Activated CD4-positive, alpha-beta memory T cell treated with anti-CD3 and anti-CD28 coated beads for 36 hours (primary cell): ENCODE data around the gene GRAMD1A. TPM values are rescaled to one million over a fixed set of nuclear protein-coding genes. Genes with fewer than 3 reads are reported as not detected.
"Not testable (repeated sequence)": the region's sequence is repeated elsewhere in the genome, so short reads cannot be mapped to it uniquely, and the experiment has no call there.

Source experiments
- CTCF ChIA-PET: fragments of 350-600 bp; sonication (Branson Sonifier 250); formaldehyde crosslinking; loops from one replicate; lab custom pipeline; 2021; ENCODE audit warnings: antibody characterized with exemption, inconsistent platforms; lab: Charles Lee
- POLR2A ChIA-PET: fragments of 350-600 bp; sonication (Branson Sonifier 250); formaldehyde crosslinking; loops from one replicate; lab custom pipeline; 2021; ENCODE audit warnings: antibody characterized with exemption; lab: Charles Lee
- DNase-seq: peaks from one replicate; pipeline ENCODE4 v3.0.0-alpha.2; 2020
- H3K27ac Mint-ChIP-seq: one replicate; pipeline ENCODE4 v1.8.0; 2021; ENCODE audit warnings: mixed read lengths
- H3K27me3 Mint-ChIP-seq: one replicate; pipeline ENCODE4 v1.8.0; 2021; ENCODE audit warnings: mixed read lengths
- H3K36me3 Mint-ChIP-seq: one replicate; pipeline ENCODE4 v1.8.0; 2021; ENCODE audit warnings: mixed read lengths
- H3K4me1 Mint-ChIP-seq: one replicate; pipeline ENCODE4 v1.8.0; 2021; ENCODE audit warnings: low read depth, mixed read lengths
- H3K4me3 Mint-ChIP-seq: one replicate; pipeline ENCODE4 v1.8.0; 2021; ENCODE audit warnings: mild to moderate bottlenecking, mixed read lengths
- H3K9me3 Mint-ChIP-seq: one replicate; pipeline ENCODE4 v1.8.0; 2021; ENCODE audit warnings: mixed read lengths
- intact Hi-C: fragments of 100-400 bp; cut with micrococcal nuclease; formaldehyde crosslinking; loops from one replicate; pipeline ENCODE4 v1.15.1; 2023
- total RNA-seq, 2 experiments: library from RNA; stranded (reverse); gene quantifications; one replicate each; pipeline ENCODE4 v1.2.3, GENCODE V29; 2021

The GRAMD1A gene
- total RNA-seq, 2 experiments from 2014 or later = 204 to 223 TPM

DNA sequence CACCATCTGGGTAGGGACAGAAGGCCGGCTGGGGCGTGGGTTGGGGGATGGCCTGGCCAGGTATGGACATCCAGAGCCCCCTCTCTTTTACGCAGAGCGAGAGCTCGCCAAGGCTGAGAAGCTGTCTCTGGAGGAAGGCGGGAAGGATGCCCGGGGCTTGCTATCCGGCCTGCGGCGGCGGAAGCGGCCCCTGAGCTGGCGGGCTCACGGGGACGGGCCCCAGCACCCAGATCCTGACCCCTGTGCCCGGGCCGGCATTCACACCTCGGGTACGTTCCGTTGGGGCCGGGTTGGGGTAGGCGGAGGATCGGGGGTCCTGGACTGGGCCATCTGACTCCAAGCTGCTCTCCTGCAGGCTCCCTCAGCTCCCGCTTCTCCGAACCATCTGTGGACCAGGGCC is 21.5 kb downstream of the GRAMD1A start:
- H3K27ac Mint-ChIP-seq = no peak overlapping the region
- intact Hi-C loops = no loop called here
- no peak for DNase-seq
- no peaks in the 10 kb centered on the region for H3K4me1 Mint-ChIP-seq
- ChIA-PET CTCF (interaction anchor here (1.7 kb wide), 1 partner anchor 9 kb away, joined by 4 read pairs; no protein-coding TSS in a partner anchor), POLR2A (interaction anchor here (0.8 kb wide), 1 partner anchor 9 kb away, joined by 3 read pairs; no protein-coding TSS in a partner anchor)
- no peaks in the 10 kb centered on the region for H3K27me3 Mint-ChIP-seq
- no peak overlapping the region for H3K4me3 Mint-ChIP-seq
- no peaks in the 10 kb centered on the region for H3K9me3 Mint-ChIP-seq
- H3K36me3 Mint-ChIP-seq = peaks cover 55% of the 10 kb centered on the region

DNA sequence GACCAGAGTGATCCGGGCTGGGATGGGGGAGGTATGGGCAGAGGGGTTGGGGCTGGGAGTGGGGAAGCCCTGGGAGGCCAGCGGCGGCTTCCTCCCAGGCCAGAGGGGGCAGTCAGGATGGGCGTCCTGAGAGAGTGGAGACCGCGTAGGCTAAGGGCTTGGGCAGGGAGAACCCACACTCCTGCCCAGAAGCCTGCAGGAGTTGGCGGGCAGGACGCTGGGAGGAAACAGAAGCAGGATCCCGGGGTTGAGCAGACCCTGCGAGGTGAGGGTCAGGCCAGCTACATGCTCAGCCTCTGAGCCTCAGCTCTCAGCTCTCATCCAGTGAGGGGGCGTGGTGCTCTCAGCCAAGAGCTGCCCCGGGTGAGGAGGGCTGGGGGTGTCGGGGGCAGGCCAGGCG is 22.3 kb downstream of the GRAMD1A start:
- ChIA-PET CTCF (interaction anchor here (0.9 to 1.7 kb wide), 2 partner anchors 10 to 50 kb away, joined by 3 to 4 read pairs; no protein-coding TSS in a partner anchor), POLR2A (no interaction called here)
- no peak overlapping the region for H3K27ac Mint-ChIP-seq
- no peak for DNase-seq
- peaks cover 54% of the 10 kb centered on the region for H3K36me3 Mint-ChIP-seq
- no peak overlapping the region for H3K4me3 Mint-ChIP-seq
- intact Hi-C loops = no loop called here
- no peaks in the 10 kb centered on the region for H3K9me3 Mint-ChIP-seq
- no peaks in the 10 kb centered on the region for H3K27me3 Mint-ChIP-seq
- H3K4me1 Mint-ChIP-seq = no peaks in the 10 kb centered on the region

GRCh38 chr19:35023428-35023827 is 23.3 kb downstream of the GRAMD1A start:
- intact Hi-C loops = no loop called here
- no peaks in the 10 kb centered on the region for H3K4me1 Mint-ChIP-seq
- ChIA-PET POLR2A (no interaction called here), CTCF (interaction anchor here (0.9 kb wide), 1 partner anchor 51 kb away, joined by 3 read pairs; no protein-coding TSS in a partner anchor)
- H3K36me3 Mint-ChIP-seq = peaks cover 52% of the 10 kb centered on the region
- no peak for DNase-seq
- no peak overlapping the region for H3K4me3 Mint-ChIP-seq
- no peak overlapping the region for H3K27ac Mint-ChIP-seq
- no peaks in the 10 kb centered on the region for H3K27me3 Mint-ChIP-seq
- H3K9me3 Mint-ChIP-seq = no peaks in the 10 kb centered on the region

DNA sequence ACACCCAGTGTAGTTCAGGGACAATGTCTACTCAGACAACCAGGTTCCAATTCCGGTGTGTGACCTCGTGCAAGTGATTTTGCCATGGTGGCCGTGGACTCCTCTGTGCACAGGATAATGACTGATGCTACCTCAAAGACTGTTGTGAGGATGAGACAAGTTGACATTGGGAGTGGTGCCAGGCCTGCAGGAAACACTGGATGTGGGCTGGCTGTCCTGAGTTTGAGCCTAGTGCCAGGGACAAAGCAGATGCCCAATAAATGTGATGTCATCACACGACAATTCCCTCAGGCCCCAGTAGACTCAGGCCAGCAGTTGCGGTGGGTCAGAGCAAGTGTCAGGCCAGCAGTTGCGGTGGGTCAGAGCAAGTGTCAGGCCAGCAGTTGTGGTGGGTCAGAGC is 24.0 kb downstream of the GRAMD1A start:
- no peak for DNase-seq
- H3K27me3 Mint-ChIP-seq = no peaks in the 10 kb centered on the region
- no peaks in the 10 kb centered on the region for H3K9me3 Mint-ChIP-seq
- intact Hi-C loops = no loop called here
- POLR2A ChIA-PET = no interaction called here
- CTCF ChIA-PET = no interaction called here
- H3K4me1 Mint-ChIP-seq = no peaks in the 10 kb centered on the region
- H3K36me3 Mint-ChIP-seq = peaks cover 49% of the 10 kb centered on the region
- no peak overlapping the region for H3K4me3 Mint-ChIP-seq
- no peak overlapping the region for H3K27ac Mint-ChIP-seq

- Mint-ChIP-seq H3K4me3 (no peak overlapping the region), H3K9me3 (no peaks in the 10 kb centered on the region), H3K27ac (no peak overlapping the region), H3K36me3 (peaks cover 39% of the 10 kb centered on the region), H3K27me3 (no peaks in the 10 kb centered on the region), H3K4me1 (peaks cover 4% of the 10 kb centered on the region)
- ChIA-PET POLR2A (interaction anchor here (1.4 kb wide), 1 partner anchor 9 kb away, joined by 4 read pairs; no protein-coding TSS in a partner anchor), CTCF (interaction anchor here (0.9 to 3.1 kb wide), 2 partner anchors 11 to 18 kb away, joined by 3 to 16 read pairs; no protein-coding TSS in a partner anchor)
- DNase-seq = no peak
- intact Hi-C loops = no loop called here
These were observed 25.8 kb downstream of the GRAMD1A start for GRCh38 chr19:35025969-35026368.

GRCh38 chr19:35026418-35026817 is 26.3 kb downstream of the GRAMD1A start:
- H3K27me3 Mint-ChIP-seq = peaks cover 4% of the 10 kb centered on the region
- DNase-seq = no peak
- H3K36me3 Mint-ChIP-seq = peaks cover 36% of the 10 kb centered on the region
- no peak overlapping the region for H3K27ac Mint-ChIP-seq
- intact Hi-C loops = no loop called here
- ChIA-PET POLR2A (interaction anchor here (0.8 to 1.4 kb wide), 3 partner anchors 9 to 54 kb away, joined by 3 to 4 read pairs (median 4); no protein-coding TSS in a partner anchor), CTCF (interaction anchor here (3.1 kb wide), 1 partner anchor 17 kb away, joined by 16 read pairs; no protein-coding TSS in a partner anchor)
- no peak overlapping the region for H3K4me3 Mint-ChIP-seq
- no peaks in the 10 kb centered on the region for H3K9me3 Mint-ChIP-seq
- peaks cover 8% of the 10 kb centered on the region for H3K4me1 Mint-ChIP-seq

DNA sequence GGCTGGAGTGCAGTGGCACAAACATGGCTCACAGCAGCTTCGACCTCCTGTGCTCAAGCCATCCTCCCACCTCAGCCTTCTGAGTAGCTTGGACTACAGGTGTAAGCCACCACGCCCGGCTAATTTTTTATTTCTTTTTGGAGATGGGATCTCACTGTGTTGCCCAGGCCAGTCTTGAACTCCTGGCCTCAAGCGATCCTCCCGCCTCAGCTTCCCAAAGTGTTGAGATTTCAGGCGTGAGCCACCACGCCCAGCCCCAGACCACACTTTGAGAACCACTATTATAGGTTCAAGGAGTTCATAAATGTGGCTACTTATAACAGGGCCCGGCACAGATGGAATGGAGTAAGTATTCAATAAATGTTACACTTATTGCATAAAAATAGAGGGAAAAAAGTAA is 26.9 kb downstream of the GRAMD1A start:
- Mint-ChIP-seq H3K36me3 (peaks cover 33% of the 10 kb centered on the region), H3K27ac (no peak overlapping the region), H3K4me1 (peaks cover 8% of the 10 kb centered on the region), H3K9me3 (no peaks in the 10 kb centered on the region), H3K4me3 (no peak overlapping the region), H3K27me3 (peaks cover 8% of the 10 kb centered on the region)
- DNase-seq = no peak
- CTCF ChIA-PET = interaction anchor here (0.6 to 3.1 kb wide), 3 partner anchors 14 to 98 kb away, joined by 4 to 16 read pairs (median 6); no protein-coding TSS in a partner anchor
- POLR2A ChIA-PET = interaction anchor here (0.7 to 1.4 kb wide), 5 partner anchors 10 to 54 kb away, joined by 3 to 4 read pairs (median 4); no protein-coding TSS in a partner anchor
- intact Hi-C loops = no loop called here

DNA sequence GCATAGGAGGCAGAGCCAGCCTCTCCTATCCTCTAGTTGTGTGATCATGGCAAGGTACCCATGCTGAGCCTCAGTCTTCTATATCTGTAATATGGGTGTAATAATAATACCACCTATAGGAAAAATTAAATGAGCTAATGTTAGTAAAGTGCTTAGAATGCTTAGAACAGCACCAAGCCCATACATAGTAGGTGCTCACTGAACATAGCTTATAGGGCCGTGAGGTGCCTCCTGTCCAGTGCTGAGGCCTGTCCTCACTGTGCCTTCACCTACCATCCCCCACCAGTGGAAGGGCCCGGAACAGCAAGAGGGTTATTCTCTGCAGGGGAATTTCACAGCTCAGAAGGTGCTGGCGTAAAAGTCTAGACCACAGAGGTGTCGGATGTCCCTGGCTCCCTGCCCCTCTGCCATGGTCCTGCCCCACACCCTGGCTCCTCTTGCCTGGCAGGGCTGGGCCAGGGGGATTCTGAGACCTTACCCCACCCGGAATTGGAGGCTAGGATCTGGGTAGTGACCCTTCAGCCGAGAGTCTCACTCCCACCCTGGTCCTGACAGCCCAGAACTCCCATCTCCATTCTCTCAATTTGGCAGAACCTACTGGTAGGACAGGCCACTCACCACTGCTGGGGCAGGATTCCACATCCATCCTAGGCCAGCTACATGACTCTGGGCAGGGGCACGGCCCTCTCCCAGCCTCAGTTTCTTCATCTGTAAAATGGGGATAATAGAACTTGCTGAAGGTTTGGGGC is 27.9 kb downstream of the GRAMD1A start:
- H3K4me1 Mint-ChIP-seq = peaks cover 8% of the 10 kb centered on the region
- no peak for DNase-seq
- ChIA-PET CTCF (interaction anchor here (1.0 to 3.1 kb wide), 4 partner anchors 14 to 56 kb away, joined by 3 to 16 read pairs (median 4); no protein-coding TSS in a partner anchor), POLR2A (interaction anchor here (0.7 to 1.3 kb wide), 3 partner anchors 13 to 27 kb away, joined by 3 to 4 read pairs (median 4); no protein-coding TSS in a partner anchor)
- H3K9me3 Mint-ChIP-seq = no peaks in the 10 kb centered on the region
- intact Hi-C loops = no loop called here
- no peak overlapping the region for H3K27ac Mint-ChIP-seq
- peaks cover 29% of the 10 kb centered on the region for H3K36me3 Mint-ChIP-seq
- no peak overlapping the region for H3K4me3 Mint-ChIP-seq
- peaks cover 13% of the 10 kb centered on the region for H3K27me3 Mint-ChIP-seq

DNA sequence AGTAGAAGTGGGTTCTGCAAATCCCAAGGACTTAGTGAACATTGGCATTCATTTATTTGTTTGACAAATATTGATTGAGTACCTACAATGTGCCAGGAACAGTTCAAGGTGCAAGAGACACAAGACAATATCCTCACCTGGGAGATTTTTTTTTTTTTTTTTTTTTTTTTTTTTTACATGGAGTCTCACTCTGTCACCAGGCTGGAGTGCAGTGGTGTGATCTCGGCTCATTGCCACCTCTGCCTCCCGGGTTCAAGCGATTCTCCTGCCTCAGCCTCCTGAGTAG is 28.4 kb downstream of the GRAMD1A start:
- H3K9me3 Mint-ChIP-seq, H3K4me3 Mint-ChIP-seq, H3K4me1 Mint-ChIP-seq, intact Hi-C loops, H3K27ac Mint-ChIP-seq, DNase-seq: not testable (repeated sequence)
- Mint-ChIP-seq H3K36me3 (peaks cover 27% of the 10 kb centered on the region), H3K27me3 (peaks cover 13% of the 10 kb centered on the region)
- POLR2A ChIA-PET = interaction anchor here (1.3 kb wide), 1 partner anchor 27 kb away, joined by 4 read pairs; no protein-coding TSS in a partner anchor
- CTCF ChIA-PET = interaction anchor here (1.1 to 3.1 kb wide), 3 partner anchors 14 to 56 kb away, joined by 3 to 16 read pairs (median 3); no protein-coding TSS in a partner anchor

DNA sequence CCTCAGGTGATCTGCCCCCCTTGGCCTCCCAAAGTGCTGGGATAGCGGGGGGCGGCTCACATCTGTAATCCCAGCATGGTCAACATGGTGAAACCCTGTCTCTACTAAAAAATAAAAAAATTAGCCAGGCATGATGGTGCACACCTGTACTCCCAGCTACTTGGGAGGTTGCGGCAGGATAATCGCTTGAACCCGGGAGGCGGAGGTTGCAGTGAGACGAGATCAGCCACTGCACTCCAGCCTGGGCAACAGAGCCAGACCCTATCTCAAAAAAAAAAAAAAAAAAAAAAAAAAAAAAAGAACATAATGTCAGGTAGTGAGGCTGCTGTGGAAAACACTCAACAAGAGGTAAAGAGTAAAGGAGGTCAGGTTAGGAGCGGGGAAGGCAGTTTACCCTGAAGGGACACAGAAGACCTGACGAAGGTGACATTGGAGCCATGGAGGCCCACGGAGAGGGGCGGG is 29.2 kb downstream of the GRAMD1A start:
- H3K27ac Mint-ChIP-seq, H3K4me1 Mint-ChIP-seq, H3K9me3 Mint-ChIP-seq, intact Hi-C loops, DNase-seq: not testable (repeated sequence)
- H3K27me3 Mint-ChIP-seq = peaks cover 13% of the 10 kb centered on the region
- ChIA-PET CTCF (interaction anchor here (0.8 kb wide), 2 partner anchors 15 to 18 kb away, joined by 3 read pairs; no protein-coding TSS in a partner anchor), POLR2A (interaction anchor here (0.6 kb wide), 1 partner anchor 18 kb away, joined by 3 read pairs; no protein-coding TSS in a partner anchor)
- H3K4me3 Mint-ChIP-seq = peak overlapping the region; percentile 23
- H3K36me3 Mint-ChIP-seq = peaks cover 22% of the 10 kb centered on the region

- Mint-ChIP-seq H3K27ac (no peak overlapping the region), H3K9me3 (no peaks in the 10 kb centered on the region), H3K4me1 (peaks cover 8% of the 10 kb centered on the region), H3K36me3 (peaks cover 20% of the 10 kb centered on the region), H3K27me3 (peaks cover 13% of the 10 kb centered on the region), H3K4me3 (peak overlapping the region; percentile 23)
- DNase-seq = no peak
- intact Hi-C loops = no loop called here
- POLR2A ChIA-PET = no interaction called here
- CTCF ChIA-PET = interaction anchor here (0.8 kb wide), 2 partner anchors 14 to 18 kb away, joined by 3 read pairs; no protein-coding TSS in a partner anchor
These were observed 29.7 kb downstream of the GRAMD1A start for GRCh38 chr19:35029737-35030256.
